Suprapubic skin (tissue), 4 donors: ENCODE data around the gene GRIN2A. TPM values are rescaled to one million over a fixed set of nuclear protein-coding genes. Genes with fewer than 3 reads are reported as not detected.

ENCODE experiments used
- DNase-seq, 2 donors: peaks; one replicate each; pipeline ENCODE4 v3.0.0-alpha.2; 2019; ENCODE audit warnings: low spot score in 2 of 2
- H3K27ac ChIP-seq: fragments of 200-600 bp; sonication (generic); one replicate; pipeline ENCODE4 v1.5.1; 2019
- H3K27me3 ChIP-seq: fragments of 200-600 bp; sonication (generic); one replicate; pipeline ENCODE4 v1.5.1; 2019
- H3K36me3 ChIP-seq: fragments of 200-600 bp; sonication (generic); one replicate; pipeline ENCODE4 v1.5.1; 2019
- H3K4me1 ChIP-seq: fragments of 200-600 bp; sonication (generic); one replicate; pipeline ENCODE4 v1.5.1; 2019
- H3K4me3 ChIP-seq: fragments of 200-600 bp; sonication (generic); one replicate; pipeline ENCODE4 v1.5.1; 2019; ENCODE audit warnings: mild to moderate bottlenecking
- H3K9me3 ChIP-seq: fragments of 200-600 bp; sonication (generic); one replicate; pipeline ENCODE4 v1.5.1; 2019
- EP300 ChIP-seq: sonication (generic); formaldehyde crosslinking; IDR thresholded peaks from one replicate; pipeline ENCODE4 v1.6.1; 2017; ENCODE audit warnings: antibody characterized with exemption
- POLR2A ChIP-seq, 2 donors: fragments of 450-650 bp; IDR thresholded peaks; one replicate each; pipeline ENCODE4 v1.6.1; 2017; ENCODE audit warnings: antibody characterized with exemption in 2 of 2, mild to moderate bottlenecking in 2 of 2, moderate library complexity in 2 of 2
- POLR2AphosphoS5 ChIP-seq, 3 donors: sonication (generic); formaldehyde crosslinking; IDR thresholded peaks; one replicate each; pipeline ENCODE4 v1.6.1; 2017; ENCODE audit warnings: antibody characterized with exemption in 3 of 3
- WGBS: methylation state at CpG from one replicate; pipeline ENCODE4 v1.1.5; 2018; 5-methylcytosine and 5-hydroxymethylcytosine counted together
- total RNA-seq, 4 donors: library from RNA; depleted of rRNA; stranded (reverse); fragments of >200 nt; gene quantifications; one replicate each; pipeline ENCODE4 v1.1.0, GENCODE V29; 2016
- TF ChIP-seq, protein P1 (sequence below), 2 donors: fragments of 200-600 bp in 1 of 2; fragments of 450-650 bp in 1 of 2; sonication (generic) in 1 of 2; IDR thresholded peaks; one replicate each; pipeline ENCODE4 v1.5.1; 2016 to 2019; ENCODE audit warnings: antibody characterized with exemption in 2 of 2, mild to moderate bottlenecking in 1 of 2, moderate library complexity in 1 of 2

GRIN2A gene
- total RNA-seq, 4 donors from 2014 or later = 0.08 to 5.4 (median 1.3) TPM

DNA sequence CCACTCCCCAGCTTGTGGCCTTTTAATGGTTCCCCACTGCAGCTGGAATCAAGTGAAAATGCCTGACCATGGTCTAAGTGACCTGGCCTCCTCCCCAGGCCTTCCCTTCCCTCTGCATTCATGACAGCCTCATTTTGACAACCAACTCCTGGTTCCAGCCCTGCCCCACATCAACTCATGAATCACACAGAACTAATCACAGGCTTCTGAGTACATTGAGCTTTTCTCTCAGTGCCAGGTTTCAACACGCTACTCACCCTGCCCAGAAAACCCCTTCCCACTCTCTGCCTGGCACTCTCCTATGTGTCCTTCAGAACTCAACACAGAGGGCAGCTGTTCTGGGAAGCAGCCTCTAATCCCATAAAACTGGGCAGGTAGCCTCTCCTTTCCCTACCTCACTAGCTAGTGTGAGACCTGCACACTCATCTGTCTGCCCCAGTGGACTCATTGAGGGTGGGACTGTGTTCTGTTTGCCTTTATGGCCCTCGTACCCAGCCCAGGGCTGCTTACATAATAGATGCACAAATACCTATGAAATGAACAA is 313.6 kb downstream of the GRIN2A start:
- no peak overlapping the region for H3K4me3 ChIP-seq
- DNase-seq = no peak
- TF ChIP-seq POLR2A (IDR thresholded peaks at IDR 0.05) (no peak), POLR2AphosphoS5 (IDR thresholded peaks at IDR 0.05) (no peak), EP300 (no peak)
- no peaks in the 10 kb centered on the region for H3K4me1 ChIP-seq
- H3K27ac ChIP-seq = no peak overlapping the region
- H3K36me3 ChIP-seq = no peaks in the 10 kb centered on the region
- H3K9me3 ChIP-seq = no peaks in the 10 kb centered on the region
- whole genome bisulfite sequencing = 79% methylated on average over 2 of the region's 2 CpGs
- no peaks in the 10 kb centered on the region for H3K27me3 ChIP-seq

DNA sequence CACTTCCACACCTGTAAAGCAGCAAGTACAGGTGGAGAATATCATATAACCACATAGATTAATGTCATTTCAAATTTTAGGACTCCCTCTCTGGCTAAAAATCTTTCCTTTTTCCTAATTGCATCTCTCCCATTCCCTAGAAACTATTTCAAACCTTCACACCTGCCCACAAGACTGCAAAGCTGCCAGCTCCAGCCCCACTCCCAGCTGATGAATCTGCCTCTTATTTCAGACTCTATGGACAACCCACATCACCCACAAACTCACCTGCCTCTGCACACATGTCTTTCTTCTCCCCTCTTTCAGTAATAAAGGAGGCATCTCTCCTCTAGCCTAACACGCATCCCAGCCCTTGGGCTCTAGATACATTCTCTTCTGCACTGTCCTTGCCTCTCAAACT is 315.1 kb downstream of the GRIN2A start:
- DNase-seq = no peak
- Histone ChIP-seq H3K27ac (no peak overlapping the region), H3K4me1 (no peaks in the 10 kb centered on the region), H3K4me3 (no peak overlapping the region), H3K27me3 (no peaks in the 10 kb centered on the region), H3K36me3 (no peaks in the 10 kb centered on the region), H3K9me3 (no peaks in the 10 kb centered on the region)
- TF ChIP-seq EP300 (no peak), POLR2AphosphoS5 (IDR thresholded peaks at IDR 0.05) (no peak), POLR2A (IDR thresholded peaks at IDR 0.05) (no peak)
- TF ChIP-seq, protein P1, sequence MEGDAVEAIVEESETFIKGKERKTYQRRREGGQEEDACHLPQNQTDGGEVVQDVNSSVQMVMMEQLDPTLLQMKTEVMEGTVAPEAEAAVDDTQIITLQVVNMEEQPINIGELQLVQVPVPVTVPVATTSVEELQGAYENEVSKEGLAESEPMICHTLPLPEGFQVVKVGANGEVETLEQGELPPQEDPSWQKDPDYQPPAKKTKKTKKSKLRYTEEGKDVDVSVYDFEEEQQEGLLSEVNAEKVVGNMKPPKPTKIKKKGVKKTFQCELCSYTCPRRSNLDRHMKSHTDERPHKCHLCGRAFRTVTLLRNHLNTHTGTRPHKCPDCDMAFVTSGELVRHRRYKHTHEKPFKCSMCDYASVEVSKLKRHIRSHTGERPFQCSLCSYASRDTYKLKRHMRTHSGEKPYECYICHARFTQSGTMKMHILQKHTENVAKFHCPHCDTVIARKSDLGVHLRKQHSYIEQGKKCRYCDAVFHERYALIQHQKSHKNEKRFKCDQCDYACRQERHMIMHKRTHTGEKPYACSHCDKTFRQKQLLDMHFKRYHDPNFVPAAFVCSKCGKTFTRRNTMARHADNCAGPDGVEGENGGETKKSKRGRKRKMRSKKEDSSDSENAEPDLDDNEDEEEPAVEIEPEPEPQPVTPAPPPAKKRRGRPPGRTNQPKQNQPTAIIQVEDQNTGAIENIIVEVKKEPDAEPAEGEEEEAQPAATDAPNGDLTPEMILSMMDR (IDR thresholded peaks at IDR 0.05) = no peak
- WGBS = 94% methylated on average over 1 of the region's 1 CpG

DNA sequence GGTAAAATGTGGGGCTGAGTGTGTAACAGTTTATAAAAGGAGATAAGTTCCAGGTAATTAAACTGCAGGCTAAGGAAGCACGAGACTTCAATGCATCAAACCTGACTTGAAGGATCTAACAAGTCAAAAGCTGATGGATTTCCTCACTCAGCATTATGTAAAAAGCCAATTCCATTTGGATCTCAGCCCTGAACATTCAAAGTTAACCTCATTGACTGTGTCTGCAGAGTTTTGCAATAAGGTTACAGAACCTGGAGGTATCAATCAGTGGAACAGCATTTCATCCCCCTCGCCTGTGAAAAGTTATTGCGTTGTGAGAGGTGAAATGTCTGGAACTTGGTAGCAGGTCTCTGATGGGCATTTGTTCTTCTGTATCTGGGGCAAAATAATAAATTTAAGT is 317.8 kb downstream of the GRIN2A start:
- Histone ChIP-seq H3K4me3 (no peak overlapping the region), H3K27ac (no peak overlapping the region), H3K36me3 (no peaks in the 10 kb centered on the region), H3K9me3 (no peaks in the 10 kb centered on the region), H3K27me3 (no peaks in the 10 kb centered on the region), H3K4me1 (no peaks in the 10 kb centered on the region)
- 84% methylated on average over 3 of the region's 3 CpGs for WGBS
- no peak for TF ChIP-seq EP300
- TF ChIP-seq POLR2AphosphoS5 (IDR thresholded peaks at IDR 0.05) = no peak
- TF ChIP-seq, protein P1 (IDR thresholded peaks at IDR 0.05) = no peak
- TF ChIP-seq POLR2A (IDR thresholded peaks at IDR 0.05) = no peak
- DNase-seq = no peak

DNA sequence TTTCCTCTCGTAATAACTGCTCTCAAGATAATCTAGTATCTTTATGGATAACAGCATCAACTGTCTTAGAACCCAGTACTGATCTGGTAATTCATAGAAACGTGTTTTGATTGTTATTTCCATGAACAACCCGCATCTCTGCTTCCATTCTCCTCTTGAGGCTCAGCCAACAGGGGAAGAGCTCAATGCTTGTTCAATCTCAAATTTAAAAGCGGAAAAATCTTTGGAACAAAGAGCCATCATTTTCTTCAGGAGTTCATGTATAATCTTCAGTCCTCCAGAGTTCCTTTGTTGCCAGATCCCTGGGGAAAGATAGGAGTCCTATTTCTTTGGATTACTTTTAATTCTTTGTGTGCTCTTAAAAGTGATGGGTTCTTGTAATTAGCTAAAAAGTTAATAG is 319.9 kb downstream of the GRIN2A start:
- no peaks in the 10 kb centered on the region for H3K9me3 ChIP-seq
- WGBS = 75% methylated on average over 4 of the region's 4 CpGs
- no peak overlapping the region for H3K4me3 ChIP-seq
- H3K36me3 ChIP-seq = no peaks in the 10 kb centered on the region
- no peaks in the 10 kb centered on the region for H3K27me3 ChIP-seq
- DNase-seq = no peak
- H3K4me1 ChIP-seq = no peaks in the 10 kb centered on the region
- TF ChIP-seq POLR2AphosphoS5 (IDR thresholded peaks at IDR 0.05) (no peak), EP300 (no peak), POLR2A (IDR thresholded peaks at IDR 0.05) (no peak)
- TF ChIP-seq, protein P1 (IDR thresholded peaks at IDR 0.05) = no peak
- H3K27ac ChIP-seq = no peak overlapping the region

DNA sequence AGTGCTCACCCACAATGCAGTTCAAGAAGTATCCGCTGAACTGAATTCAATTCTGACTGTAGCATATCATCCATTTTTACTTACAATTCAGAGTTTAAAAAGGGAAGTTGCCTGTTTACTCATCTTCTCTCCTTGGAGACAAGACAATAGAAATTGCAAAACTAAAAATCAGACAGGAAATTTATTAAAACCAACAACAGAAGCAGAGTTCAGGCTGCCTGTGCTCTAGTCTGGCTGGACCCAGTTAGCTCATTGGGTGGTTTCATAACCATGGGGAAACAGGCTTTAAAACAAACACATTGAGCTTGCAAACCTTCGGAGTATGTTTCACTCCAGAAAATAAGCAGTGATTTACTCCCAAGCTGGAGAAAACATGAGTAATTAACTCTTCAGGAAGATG is 321.4 kb downstream of the GRIN2A start:
- TF ChIP-seq, protein P1 (IDR thresholded peaks at IDR 0.05) = no peak
- TF ChIP-seq EP300 (no peak), POLR2A (IDR thresholded peaks at IDR 0.05) (no peak), POLR2AphosphoS5 (IDR thresholded peaks at IDR 0.05) (no peak)
- no peak for DNase-seq
- Histone ChIP-seq H3K4me3 (no peak overlapping the region), H3K4me1 (no peaks in the 10 kb centered on the region), H3K9me3 (no peaks in the 10 kb centered on the region), H3K27ac (no peak overlapping the region), H3K36me3 (no peaks in the 10 kb centered on the region), H3K27me3 (no peaks in the 10 kb centered on the region)
- 73% methylated on average over 2 of the region's 2 CpGs for WGBS
